Superior temporal gyrus (tissue), 1 donor: ENCODE results near the gene MYRIP.
"Not testable (repeated sequence)": the region's sequence is repeated elsewhere in the genome, so short reads cannot be mapped to it uniquely, and the experiment has no call there.

Experiments used
- DNase-seq: peaks from one replicate; pipeline ENCODE4 v3.0.0-alpha.2; 2016; ENCODE audit errors: extremely low spot score

The MYRIP gene

GRCh38 chr3:39806820-39807219 lies 2.6 kb upstream of the MYRIP start:
- no peak for DNase-seq

GRCh38 chr3:39808467-39809180 lies 785 bp upstream of the MYRIP start:
- DNase-seq, result peak; percentile 57

GRCh38 chr3:39809995-39810595 lies 686 bp downstream of the MYRIP start:
- peak; percentile 17 for DNase-seq

- DNase-seq, result peak; percentile 32
These were observed 1.3 kb downstream of the MYRIP start for GRCh38 chr3:39810647-39811161.

- no peak for DNase-seq
These were observed 2.2 kb downstream of the MYRIP start for GRCh38 chr3:39811561-39811960.

- DNase-seq, result peak; percentile 54
These were observed 3.1 kb downstream of the MYRIP start for GRCh38 chr3:39812537-39812936.

GRCh38 chr3:39814007-39814406 lies 4.6 kb downstream of the MYRIP start:
- no peak for DNase-seq

GRCh38 chr3:39819899-39820298 lies 10.5 kb downstream of the MYRIP start:
- no peak for DNase-seq

- not testable (repeated sequence) for DNase-seq
These were observed 24.4 kb downstream of the MYRIP start for GRCh38 chr3:39833764-39834163.

GRCh38 chr3:39839484-39839883 lies 30.1 kb downstream of the MYRIP start:
- no peak for DNase-seq

GRCh38 chr3:39843440-39843839 lies 34.0 kb downstream of the MYRIP start:
- no peak for DNase-seq

GRCh38 chr3:39848365-39848764 lies 39.0 kb downstream of the MYRIP start:
- DNase-seq, result no peak

GRCh38 chr3:39849992-39850715 lies 40.7 kb downstream of the MYRIP start:
- DNase-seq, result no peak

GRCh38 chr3:39850716-39851032 lies 41.3 kb downstream of the MYRIP start:
- no peak for DNase-seq

GRCh38 chr3:39855517-39855916 lies 46.1 kb downstream of the MYRIP start:
- DNase-seq, result no peak

GRCh38 chr3:39869890-39870289 lies 60.5 kb downstream of the MYRIP start:
- DNase-seq, result no peak

GRCh38 chr3:39870706-39871105 lies 61.3 kb downstream of the MYRIP start:
- DNase-seq, result no peak

GRCh38 chr3:39879581-39879980 lies 70.2 kb downstream of the MYRIP start:
- DNase-seq, result no peak

- DNase-seq, result no peak
These were observed 72.7 kb downstream of the MYRIP start for GRCh38 chr3:39882111-39882510.

GRCh38 chr3:39892068-39892467 lies 82.7 kb downstream of the MYRIP start:
- DNase-seq, result no peak

- no peak for DNase-seq
These were observed 86.8 kb downstream of the MYRIP start for GRCh38 chr3:39896184-39896583.

GRCh38 chr3:39900462-39901002 lies 91.1 kb downstream of the MYRIP start:
- DNase-seq, result no peak

- DNase-seq, result no peak
These were observed 93.8 kb downstream of the MYRIP start for GRCh38 chr3:39903253-39903652.
